GM19023 (cell line): Measurements from ENCODE around the gene KRT85.
"Not testable (repeated sequence)": the region's sequence is repeated elsewhere in the genome, so short reads cannot be mapped to it uniquely, and the experiment has no call there.

Experiments
- ATAC-seq: cut with Tn5 transposase; IDR thresholded peaks from one replicate; pipeline ENCODE4 v1.9.1; 2021; ENCODE audit warnings: mild to moderate bottlenecking, moderate library complexity; ENCODE audit not compliant: unreplicated experiment

KRT85 gene

GRCh38 chr12:52327830-52328500, 39.3 kb downstream of the KRT85 start:
- no peak for ATAC-seq

- ATAC-seq, result peak; percentile 89
Observed at GRCh38 chr12:52327052-52327829, 40.0 kb downstream of the KRT85 start.

GRCh38 chr12:52324153-52324444, 43.2 kb downstream of the KRT85 start:
- no peak for ATAC-seq

GRCh38 chr12:52323416-52324152, 43.7 kb downstream of the KRT85 start:
- no peak for ATAC-seq

GRCh38 chr12:52323001-52323400, 44.3 kb downstream of the KRT85 start:
- no peak for ATAC-seq

DNA sequence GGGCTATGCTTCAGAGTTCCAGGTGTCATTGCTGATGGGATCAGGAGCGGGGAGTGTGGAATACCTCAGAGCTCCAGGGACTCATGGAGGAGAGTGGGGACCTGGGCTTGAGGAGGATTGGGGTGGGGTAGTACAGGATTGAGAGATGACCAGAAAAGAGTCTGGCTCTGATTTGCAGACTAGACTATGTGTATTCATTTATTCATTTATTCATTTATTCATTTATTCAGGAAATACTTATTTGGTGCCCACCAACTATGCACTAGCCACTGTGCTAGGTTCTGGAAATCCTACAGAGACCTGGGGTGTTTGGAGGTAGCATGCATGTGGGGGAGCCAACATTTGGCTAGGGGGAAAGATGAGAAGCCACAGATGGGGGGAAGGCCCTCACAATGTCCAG, 45.2 kb downstream of the KRT85 start:
- ATAC-seq, result no peak

DNA sequence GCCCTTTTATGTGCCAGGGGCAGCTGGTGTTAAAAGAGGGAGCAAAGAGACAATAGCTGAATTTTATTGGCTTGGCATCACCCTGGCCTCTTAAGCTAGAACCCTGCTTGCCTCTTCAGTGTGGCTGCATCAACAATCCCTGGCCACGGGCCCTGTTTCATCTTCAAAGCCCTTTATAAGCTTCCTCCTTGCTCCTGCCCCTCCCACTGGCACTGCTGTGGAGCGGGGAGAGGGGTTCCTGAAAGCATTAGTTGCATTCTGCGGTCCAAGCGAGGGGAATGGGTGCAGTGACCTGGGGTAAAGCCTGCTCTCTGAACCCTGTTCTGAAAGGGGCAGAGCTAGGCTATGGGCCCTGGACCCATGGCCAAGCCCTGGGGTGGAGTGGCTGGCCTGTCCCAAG, 45.9 kb downstream of the KRT85 start:
- ATAC-seq, result no peak

DNA sequence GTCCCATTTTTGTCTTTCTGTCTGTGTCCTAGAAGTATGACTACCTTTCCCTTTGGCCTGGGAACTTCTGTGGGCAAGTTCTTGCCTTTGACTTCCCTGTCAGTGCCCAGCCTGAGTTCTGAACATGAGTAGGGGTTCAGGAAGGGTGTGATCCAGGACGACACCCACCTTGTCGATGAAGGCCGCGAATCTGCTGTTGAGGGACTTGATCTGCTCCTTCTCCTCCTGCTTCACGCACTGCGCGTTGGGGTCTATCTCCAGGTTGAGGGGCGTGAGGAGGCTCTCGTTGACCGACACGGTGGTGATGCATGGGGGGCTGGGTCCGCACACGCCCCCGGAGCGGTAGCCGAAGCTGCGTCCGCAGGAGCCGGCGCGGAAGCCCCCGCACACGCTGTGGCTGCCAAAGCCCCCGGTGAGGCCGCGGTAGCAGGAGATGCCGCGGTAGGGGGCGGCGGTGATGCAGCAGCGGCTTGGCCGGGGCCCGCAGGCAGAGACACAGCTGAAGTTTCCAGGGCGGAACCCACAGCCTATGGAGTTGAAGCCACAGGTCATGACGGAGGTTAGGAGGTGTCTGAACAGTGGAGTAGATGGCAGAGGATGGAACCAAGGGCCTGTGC, 46.4 kb downstream of the KRT85 start, which contains the start of gene KRT83:
Gene KRT83 (minus strand): TSS at position 615 of the 617 bp plus-strand sequence. CDS start 63 bp downstream, at position 552.
- ATAC-seq, result no peak

DNA sequence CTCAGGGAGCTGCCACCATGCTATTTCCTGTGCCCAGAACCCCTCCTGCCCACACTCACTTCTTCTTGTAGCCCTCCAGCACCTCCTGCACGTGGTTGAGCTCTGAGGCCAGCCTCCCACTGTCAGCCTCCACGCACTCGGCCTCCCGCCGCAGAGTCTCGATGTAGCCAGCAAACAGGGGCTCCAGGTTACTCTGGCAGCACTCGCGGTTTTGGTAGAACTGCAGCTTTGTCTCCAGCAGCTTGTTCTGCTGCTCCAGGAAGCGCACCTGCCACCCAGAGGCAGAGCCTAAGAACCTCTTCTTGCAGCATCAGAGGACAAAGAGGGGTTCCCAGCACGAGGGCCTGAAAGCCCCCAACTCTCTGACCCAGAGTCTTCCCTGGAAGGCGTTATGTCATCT, 48.2 kb downstream of the KRT85 start:
- ATAC-seq, result no peak

DNA sequence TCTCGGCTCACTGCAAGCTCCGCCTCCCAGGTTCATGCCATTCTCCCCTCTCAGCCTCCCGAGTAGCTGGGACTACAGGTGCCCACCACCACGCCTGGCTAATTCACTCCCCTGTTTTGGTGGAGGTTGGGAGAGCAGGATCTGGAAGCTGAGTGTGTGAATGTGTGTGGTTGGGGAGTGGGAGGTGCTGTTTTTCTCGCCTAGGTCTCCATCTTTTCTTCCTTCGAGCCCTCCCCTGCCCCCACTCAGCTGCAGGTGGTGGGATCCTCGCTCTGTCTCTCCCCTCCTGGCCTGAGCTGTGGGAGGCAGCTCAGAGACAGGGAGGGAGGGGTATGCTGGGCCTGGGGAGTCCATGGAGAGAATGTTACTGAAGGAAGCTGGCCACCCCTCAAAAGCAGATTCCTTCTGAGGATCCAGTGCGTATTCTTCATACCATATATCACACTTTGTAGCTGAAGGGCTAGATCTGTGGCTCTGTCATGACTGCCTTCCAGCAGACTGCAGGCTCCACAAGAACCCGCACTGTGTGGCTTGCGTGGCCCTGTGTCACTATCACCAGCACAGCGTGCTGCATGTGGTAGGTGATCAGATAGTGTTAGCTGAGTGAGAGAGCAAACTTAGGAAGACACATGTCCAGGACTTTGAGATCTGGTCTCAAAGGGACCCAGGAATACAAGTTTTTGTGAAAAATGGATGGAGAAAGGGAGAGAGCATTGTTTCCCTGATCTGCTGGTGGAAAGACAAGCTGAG, 48.9 kb downstream of the KRT85 start:
- no peak for ATAC-seq

DNA sequence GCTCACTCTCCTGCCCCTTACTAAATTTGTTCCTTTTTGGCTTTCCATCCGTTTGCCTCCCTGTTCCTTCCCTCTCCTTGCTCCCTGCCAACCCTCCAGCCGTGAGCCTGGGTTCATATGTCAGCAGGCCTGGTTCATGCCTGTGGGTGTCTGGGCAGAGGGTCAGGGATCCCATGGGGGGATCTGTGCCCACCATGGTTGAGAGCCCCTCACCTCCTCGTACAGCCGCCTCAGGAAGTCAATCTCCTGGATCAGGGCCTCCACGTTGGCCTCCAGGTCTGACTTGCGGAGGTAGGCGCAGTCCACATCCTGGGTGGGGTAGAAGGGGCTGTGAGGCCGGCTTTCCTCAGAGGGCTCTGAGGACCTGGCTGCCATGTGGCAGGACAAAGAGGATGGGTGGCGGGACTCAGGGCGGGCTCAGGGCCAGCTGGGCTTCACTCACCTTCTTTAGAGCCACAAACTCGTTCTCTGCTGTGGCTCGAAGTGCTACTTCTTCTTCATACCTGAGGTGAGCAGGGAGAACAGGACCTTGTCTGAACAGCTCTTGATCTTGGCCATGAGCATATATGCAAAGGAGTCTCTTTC, 49.7 kb downstream of the KRT85 start:
- no peak for ATAC-seq

GRCh38 chr12:52316701-52317100, 50.6 kb downstream of the KRT85 start:
- no peak for ATAC-seq

GRCh38 chr12:52316290-52316689, 51.0 kb downstream of the KRT85 start:
- no peak for ATAC-seq

GRCh38 chr12:52315721-52316120, 51.6 kb downstream of the KRT85 start:
- not testable (repeated sequence) for ATAC-seq

- no peak for ATAC-seq
Observed at GRCh38 chr12:52314511-52314910, 52.8 kb downstream of the KRT85 start.

DNA sequence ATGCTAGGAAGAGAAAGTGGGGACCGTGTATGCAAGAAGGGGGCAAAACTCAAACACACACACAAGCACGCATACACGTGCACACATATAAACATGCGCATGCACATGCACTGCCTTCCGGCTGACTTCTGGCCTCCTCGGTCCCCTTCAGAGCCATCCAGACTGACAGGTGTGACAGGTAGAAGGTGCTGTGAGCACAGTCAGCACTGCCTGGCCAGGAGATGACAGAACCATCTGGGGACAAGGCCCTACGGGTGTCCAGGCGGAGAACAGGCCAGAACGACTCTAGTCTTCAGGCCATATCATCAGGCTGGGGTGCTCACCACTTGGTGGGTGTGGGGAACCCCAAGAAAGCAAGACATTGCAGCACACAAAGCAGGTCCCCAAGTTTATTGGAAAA, 53.4 kb downstream of the KRT85 start:
- ATAC-seq, result no peak

- ATAC-seq, result no peak
Observed at GRCh38 chr12:52313461-52313860, 53.8 kb downstream of the KRT85 start.

GRCh38 chr12:52312086-52312485, 55.2 kb downstream of the KRT85 start:
- ATAC-seq, result no peak

- no peak for ATAC-seq
Observed at GRCh38 chr12:52311285-52311648, 56.0 kb downstream of the KRT85 start.

- ATAC-seq, result no peak
Observed at GRCh38 chr12:52310622-52311284, 56.5 kb downstream of the KRT85 start.
